ENCODE data around the gene SAC3D1. TPM values are rescaled to one million over a fixed set of nuclear protein-coding genes. Genes with fewer than 3 reads are reported as not detected.

Gene SAC3D1
- polyA plus RNA-seq, 1 experiment = 4.5 TPM

- Histone ChIP-seq H3K4me3 (ENCODE audit: low read depth, low read length) (no peak overlapping the region), H3K27me3 (ENCODE audit: control insufficient read depth, insufficient read depth, low read length) (no peaks in the 10 kb centered on the region), H3K9me3 (ENCODE audit: control insufficient read depth, insufficient read depth, low read length) (no peaks in the 10 kb centered on the region; the same call in 1 of the 2 replicates), H3K27ac (ENCODE audit: low read depth, low read length) (no peak overlapping the region)
- CTCF ChIA-PET = no interaction called here
- no peak for TF ChIP-seq CTCF (IDR thresholded peaks at IDR 0.05; ENCODE audit: low read depth, low read length)
- POLR2A ChIA-PET = no interaction called here
- no peak for DNase-seq (ENCODE audit: low read depth, low spot score)
Observed at GRCh38 chr11:65069217-65069616, 28.2 kb downstream of the SAC3D1 start.

DNA sequence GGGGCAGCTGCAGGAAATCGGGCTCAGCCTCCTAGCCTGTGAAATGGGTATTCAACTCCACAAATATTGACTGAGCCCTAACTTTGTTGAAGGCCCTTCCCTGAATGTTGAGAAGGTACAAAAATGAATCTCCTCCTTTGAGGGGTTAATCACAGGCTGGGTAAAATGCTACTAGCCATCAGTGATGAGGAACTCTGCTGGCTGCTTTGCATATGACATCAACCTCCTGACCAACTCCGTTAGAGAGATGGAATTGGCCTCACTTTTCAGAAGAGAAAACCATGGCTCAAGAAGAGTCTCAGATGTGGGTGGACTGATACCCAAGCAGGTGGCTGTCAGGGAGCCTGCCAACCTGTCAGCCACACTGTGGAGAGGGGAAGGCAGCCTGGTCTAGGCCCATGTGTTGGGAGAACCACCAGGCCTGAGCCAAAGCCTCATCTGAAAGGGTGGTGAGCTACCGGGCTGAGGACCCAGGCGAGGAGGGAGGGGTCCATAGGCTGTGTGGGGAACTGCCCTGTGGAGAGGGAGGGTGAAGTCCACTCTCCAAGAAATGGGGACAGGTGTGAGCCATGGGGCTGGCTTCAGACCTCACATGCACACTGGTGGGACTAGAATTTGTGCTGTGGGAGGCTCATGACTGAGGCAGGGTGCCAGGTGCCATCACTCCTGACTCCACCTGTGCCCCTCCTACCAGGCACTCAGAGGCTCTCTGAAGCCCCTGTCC, 31.1 kb downstream of the SAC3D1 start:
- Histone ChIP-seq H3K4me3 (ENCODE audit: low read depth, low read length) (no peak overlapping the region), H3K9me3 (ENCODE audit: control insufficient read depth, insufficient read depth, low read length) (no peaks in the 10 kb centered on the region), H3K27ac (ENCODE audit: low read depth, low read length) (no peak overlapping the region), H3K27me3 (ENCODE audit: control insufficient read depth, insufficient read depth, low read length) (no peaks in the 10 kb centered on the region)
- ChIA-PET POLR2A (no interaction called here), CTCF (no interaction called here)
- no peak for DNase-seq (ENCODE audit: low read depth, low spot score)
- TF ChIP-seq CTCF (IDR thresholded peaks at IDR 0.05; ENCODE audit: low read depth, low read length) = no peak

GRCh38 chr11:65072631-65072966, 31.6 kb downstream of the SAC3D1 start:
- Histone ChIP-seq H3K4me3 (ENCODE audit: low read depth, low read length) (no peak overlapping the region), H3K27ac (ENCODE audit: low read depth, low read length) (no peak overlapping the region), H3K9me3 (ENCODE audit: control insufficient read depth, insufficient read depth, low read length) (no peaks in the 10 kb centered on the region), H3K27me3 (ENCODE audit: control insufficient read depth, insufficient read depth, low read length) (no peaks in the 10 kb centered on the region)
- no peak for DNase-seq (ENCODE audit: low read depth, low spot score)
- POLR2A ChIA-PET = no interaction called here
- CTCF ChIA-PET = interaction anchor here (0.7 kb wide), 1 partner anchor 384 kb away, joined by 6 read pairs; no protein-coding TSS in a partner anchor
- no peak for TF ChIP-seq CTCF (IDR thresholded peaks at IDR 0.05; ENCODE audit: low read depth, low read length)

GRCh38 chr11:65077451-65077850, 36.4 kb downstream of the SAC3D1 start:
- no peak for DNase-seq (ENCODE audit: low read depth, low spot score)

More at GRCh38 chr11:65077451-65077850, 36.4 kb downstream of the SAC3D1 start:
- CTCF ChIA-PET = interaction anchor here (0.9 kb wide), 1 partner anchor 19 kb away, joined by 3 read pairs; no protein-coding TSS in a partner anchor
- Histone ChIP-seq H3K9me3 (ENCODE audit: control insufficient read depth, insufficient read depth, low read length) (no peaks in the 10 kb centered on the region), H3K4me3 (ENCODE audit: low read depth, low read length) (no peak overlapping the region), H3K27ac (ENCODE audit: low read depth, low read length) (no peak overlapping the region), H3K27me3 (ENCODE audit: control insufficient read depth, insufficient read depth, low read length) (no peaks in the 10 kb centered on the region)
- POLR2A ChIA-PET = no interaction called here
- TF ChIP-seq CTCF (IDR thresholded peaks at IDR 0.05; ENCODE audit: low read depth, low read length) = no peak

All from AG04450 (cell line).